H1 (cell line): ENCODE data around the gene MBLAC2. TPM values are rescaled to one million over a fixed set of nuclear protein-coding genes. Genes with fewer than 3 reads are reported as not detected.

ENCODE experiments used
- CTCF ChIA-PET: fragments of 300-600 bp; sonication (Branson Sonifier 250); formaldehyde crosslinking; loops from one replicate; lab custom pipeline; 2021; ENCODE audit not compliant: partially characterized antibody; lab: Charles Lee
- POLR2A ChIA-PET: fragments of 300-600 bp; sonication (Branson Sonifier 250); formaldehyde crosslinking; loops from one replicate; lab custom pipeline; 2021; ENCODE audit warnings: inconsistent platforms; ENCODE audit not compliant: partially characterized antibody; lab: Charles Lee
- DNase-seq, 2 experiments: peaks; one replicate each; pipeline versions ENCODE4 v3.0.0 to v3.0.0-alpha.2; 2010 to 2022; ENCODE audit warnings: low spot score in 2 of 2, low read depth in 1 of 2, mixed read lengths in 1 of 2
- FAIRE-seq: peaks from 2 replicates; lab custom pipeline; 2011; peaks lifted over from hg19 to GRCh38; lab: Jason Lieb, UNC
- H2AFZ ChIP-seq: 2 replicates; pipeline ENCODE4 v1.8.1; 2012; ENCODE audit warnings: low read length, inconsistent platforms
- H2AK5ac ChIP-seq: 2 replicates; pipeline ENCODE4 v1.6.1; 2013; ENCODE audit warnings: low read depth, low read length
- H2BK120ac ChIP-seq: replicated peaks from 2 replicates; pipeline ENCODE3; 2013; ENCODE audit warnings: low read depth, low read length, inconsistent platforms
- H2BK12ac ChIP-seq: 2 replicates; pipeline ENCODE4 v1.6.1; 2013; ENCODE audit warnings: low read depth, low read length
- H2BK15ac ChIP-seq: 2 replicates; pipeline ENCODE4 v1.6.1; 2013; ENCODE audit warnings: low read length
- H2BK20ac ChIP-seq: 2 replicates; pipeline ENCODE4 v1.6.1; 2013; ENCODE audit warnings: low read length
- H2BK5ac ChIP-seq: 2 replicates; pipeline ENCODE4 v1.6.1; 2013; ENCODE audit warnings: low read depth, low read length
- H3K14ac ChIP-seq: 2 replicates; pipeline ENCODE4 v1.6.1; 2013; ENCODE audit warnings: inconsistent platforms; ENCODE audit not compliant: insufficient read length
- H3K18ac ChIP-seq: 2 replicates; pipeline ENCODE4 v1.6.1; 2013; ENCODE audit warnings: low read length; ENCODE audit errors: extremely low read depth
- H3K23ac ChIP-seq: 2 replicates; pipeline ENCODE4 v1.6.1; 2013; ENCODE audit warnings: inconsistent platforms; ENCODE audit not compliant: insufficient read length
- H3K23me2 ChIP-seq: 2 replicates; pipeline ENCODE4 v1.6.1; 2013; ENCODE audit warnings: low read depth, low read length
- H3K27ac ChIP-seq: 2 replicates; pipeline ENCODE4 v1.6.1; 2011; ENCODE audit warnings: low read depth, low read length, inconsistent platforms
- H3K27me3 ChIP-seq, 4 experiments: replicated peaks in 1 of 4; 1 replicate in 1 of 4; 2 replicates in 3 of 4; pipeline versions ENCODE4 v1.6.1 to v1.8.1; 2011 to 2013; ENCODE audit warnings: low read length in 3 of 4, mild to moderate bottlenecking in 3 of 4, inconsistent platforms in 2 of 4, mixed read lengths in 2 of 4, moderate library complexity in 1 of 4; ENCODE audit not compliant: control insufficient read depth in 3 of 4, insufficient read depth in 3 of 4; ENCODE audit errors: extremely low read depth in 1 of 4
- H3K36me3 ChIP-seq, 4 experiments: 2 replicates each; pipeline versions ENCODE4 v1.6.1 to v1.8.1; 2011 to 2013; ENCODE audit warnings: mild to moderate bottlenecking in 4 of 4, low read length in 3 of 4, moderate library complexity in 2 of 4, control low read depth in 1 of 4, inconsistent platforms in 1 of 4; ENCODE audit not compliant: insufficient read depth in 4 of 4, control insufficient read depth in 2 of 4
- H3K4ac ChIP-seq: replicated peaks from 2 replicates; pipeline ENCODE3; 2013; ENCODE audit warnings: low read length, low read depth, mixed read lengths, inconsistent platforms; ENCODE audit not compliant: insufficient read length
- H3K4me1 ChIP-seq, 4 experiments: replicated peaks in 1 of 4; 1 replicate in 1 of 4; 2 replicates in 3 of 4; pipeline versions ENCODE4 v1.6.1 to v1.8.1; 2011 to 2013; ENCODE audit warnings: low read length in 3 of 4, inconsistent platforms in 2 of 4, mixed read lengths in 1 of 4; ENCODE audit not compliant: insufficient read depth in 4 of 4, control insufficient read depth in 3 of 4
- H3K4me2 ChIP-seq, 2 experiments: 2 replicates each; pipeline versions ENCODE4 v1.6.1 to v1.8.1; 2011 to 2013; ENCODE audit warnings: low read depth in 2 of 2, low read length in 2 of 2, control low read depth in 1 of 2, inconsistent platforms in 1 of 2, mild to moderate bottlenecking in 1 of 2; ENCODE audit not compliant: insufficient read depth in 1 of 2
- H3K4me3 ChIP-seq, 4 experiments: fragments of 200-600, 300-600 bp in 1 of 4; sonication (generic), shearing (Covaris generic), sonication (Bioruptor Twin) in 1 of 4; 2 replicates each; pipeline versions ENCODE4 v1.5.1 to v1.8.1; 2011 to 2016; ENCODE audit warnings: low read length in 4 of 4, low read depth in 3 of 4, control low read depth in 2 of 4, inconsistent platforms in 2 of 4, mild to moderate bottlenecking in 2 of 4, mixed read lengths in 1 of 4, moderate library complexity in 1 of 4; ENCODE audit not compliant: insufficient read depth in 2 of 4; ENCODE audit errors: extremely low read depth in 1 of 4
- H3K56ac ChIP-seq: replicated peaks from 2 replicates; pipeline ENCODE3; 2013; ENCODE audit warnings: low read depth, mild to moderate bottlenecking, mixed read lengths, low read length, inconsistent platforms; ENCODE audit not compliant: insufficient read length
- H3K79me1 ChIP-seq: 2 replicates; pipeline ENCODE4 v1.6.1; 2013; ENCODE audit warnings: low read depth, low read length, control low read depth
- H3K79me2 ChIP-seq, 2 experiments: 2 replicates each; pipeline versions ENCODE4 v1.6.1 to v1.8.1; 2012 to 2013; ENCODE audit warnings: low read length in 2 of 2, mild to moderate bottlenecking in 2 of 2, inconsistent platforms in 1 of 2; ENCODE audit not compliant: insufficient read depth in 2 of 2, control insufficient read depth in 1 of 2
- H3K9ac ChIP-seq, 4 experiments: replicated peaks in 1 of 4; 1 replicate in 1 of 4; 2 replicates in 3 of 4; pipeline versions ENCODE4 v1.6.1 to v1.8.1; 2011 to 2013; ENCODE audit warnings: low read depth in 3 of 4, low read length in 3 of 4, control low read depth in 2 of 4, mild to moderate bottlenecking in 2 of 4, moderate library complexity in 2 of 4, inconsistent platforms in 1 of 4; ENCODE audit errors: extremely low read depth in 1 of 4
- H3K9me3 ChIP-seq, 2 experiments: 2 replicates each; pipeline versions ENCODE4 v1.6.1 to v1.8.1; 2012 to 2013; ENCODE audit warnings: mild to moderate bottlenecking in 2 of 2, moderate library complexity in 2 of 2, control low read depth in 1 of 2, inconsistent platforms in 1 of 2, low read depth in 1 of 2, low read length in 1 of 2, mixed read lengths in 1 of 2; ENCODE audit not compliant: insufficient read depth in 2 of 2
- H4K20me1 ChIP-seq, 2 experiments: replicated peaks in 1 of 2; 2 replicates each; pipeline versions ENCODE3 to v1.8.1; 2011 to 2013; ENCODE audit warnings: inconsistent platforms in 2 of 2, low read length in 2 of 2, mild to moderate bottlenecking in 1 of 2; ENCODE audit not compliant: insufficient read depth in 2 of 2, control insufficient read depth in 1 of 2
- H4K5ac ChIP-seq: 2 replicates; pipeline ENCODE4 v1.6.1; 2013; ENCODE audit warnings: low read length, low read depth, mixed read lengths, inconsistent platforms; ENCODE audit not compliant: insufficient read length
- H4K8ac ChIP-seq: 2 replicates; pipeline ENCODE4 v1.8.0; 2013; ENCODE audit warnings: mild to moderate bottlenecking, moderate library complexity, low read length, inconsistent platforms; ENCODE audit not compliant: insufficient read depth; ENCODE audit errors: extremely low read depth
- H4K91ac ChIP-seq: replicated peaks from 2 replicates; pipeline ENCODE3; 2013; ENCODE audit warnings: low read length, mixed read lengths, inconsistent platforms; ENCODE audit not compliant: insufficient read length
- ATF3 ChIP-seq: IDR thresholded peaks from 2 replicates; pipeline ENCODE4 v1.6.1; 2011; ENCODE audit warnings: low read depth, mild to moderate bottlenecking, low read length; ENCODE audit not compliant: insufficient read depth
- CREB1 ChIP-seq: IDR thresholded peaks from 2 replicates; pipeline ENCODE4 v1.6.1; 2012; ENCODE audit warnings: inconsistent platforms
- KDM1A ChIP-seq: fragments of 200-600, 300-600 bp; sonication (generic); IDR thresholded peaks from 2 replicates; pipeline ENCODE4 v1.7.1; 2016; ENCODE audit warnings: mild to moderate bottlenecking, low read length, borderline replicate concordance
- NRF1 ChIP-seq: IDR thresholded peaks from 2 replicates; pipeline ENCODE4 v1.6.1; 2011; ENCODE audit warnings: mild to moderate bottlenecking, low read depth, low read length, improper control_type of control experiment
- RBBP5 ChIP-seq: IDR thresholded peaks from 2 replicates; pipeline ENCODE4 v1.7.1; 2012; ENCODE audit warnings: low read depth, mild to moderate bottlenecking, inconsistent platforms, low read length, moderate library complexity, borderline replicate concordance
- SAP30 ChIP-seq: fragments of 300-600 bp; sonication (generic); IDR thresholded peaks from 2 replicates; pipeline ENCODE4 v1.7.1; 2012; ENCODE audit warnings: low read length, moderate library complexity, mild to moderate bottlenecking, inconsistent platforms; ENCODE audit not compliant: insufficient read depth, insufficient replicate concordance
- SP2 ChIP-seq: IDR thresholded peaks from 2 replicates; pipeline ENCODE4 v1.6.1; 2012; ENCODE audit warnings: mild to moderate bottlenecking, low read length, inconsistent platforms
- SP4 ChIP-seq: IDR thresholded peaks from 2 replicates; pipeline ENCODE4 v1.6.1; 2012; ENCODE audit warnings: low read length, inconsistent platforms
- USF2 ChIP-seq: IDR thresholded peaks from 2 replicates; pipeline ENCODE4 v1.6.1; 2011; ENCODE audit warnings: low read length, improper control_type of control experiment
- polyA plus RNA-seq, 7 experiments: library from polyadenylated mRNA; depleted of rRNA in 3 of 7; stranded (reverse) in 5 of 7; unstranded in 2 of 7; fragments of >200 nt in 5 of 7; fragments of 200-250 nt in 2 of 7; gene quantifications; 1 replicate in 5 of 7; 2 replicates in 1 of 7; 4 replicates in 1 of 7; pipeline versions ENCODE4 v1.2.1 to v1.2.3, GENCODE V29; 2011 to 2013; ENCODE audit warnings: missing spikeins in 2 of 7, mixed read lengths in 2 of 7
- total RNA-seq: library from RNA; stranded (reverse); fragmentation: NEBNext Ultra II Directional; extraction: Animal tissue kit (Norgen Biotek cat#: 25700); gene quantifications from 2 replicates; pipeline ENCODE4 v1.2.1, GENCODE V29; 2021

Gene MBLAC2
- total and polyA plus RNA-seq, 2 of the 8 experiments (the other 6 are each of a cell fraction or from before 2014, with no cell fraction given) = 2.8 to 6.7 TPM

- no peak overlapping the region for H2BK20ac ChIP-seq
- no peak overlapping the region for H3K27ac ChIP-seq
- no peak overlapping the region for H4K91ac ChIP-seq
- FAIRE-seq (no peak), DNase-seq (no peak)
- no peaks in the 10 kb centered on the region for H4K20me1 ChIP-seq
- H2BK12ac ChIP-seq = no peak overlapping the region
- H3K9ac ChIP-seq = no peak overlapping the region
- H3K4me1 ChIP-seq = no peaks in the 10 kb centered on the region
- no peak overlapping the region for H2BK120ac ChIP-seq
- H3K23me2 ChIP-seq = no peaks in the 10 kb centered on the region
- H2AK5ac ChIP-seq = no peak overlapping the region
- TF ChIP-seq CREB1 = no peak
- no peak for TF ChIP-seq NRF1
- no peak for TF ChIP-seq SP2
- TF ChIP-seq KDM1A = no peak
- no peak for TF ChIP-seq ATF3
- no peak for TF ChIP-seq SAP30
- TF ChIP-seq RBBP5 = no peak
- no peak for TF ChIP-seq SP4
- no peak for TF ChIP-seq USF2
- no peak overlapping the region for H2BK15ac ChIP-seq
- no peak overlapping the region for H3K23ac ChIP-seq
- H3K4ac ChIP-seq = no peak overlapping the region
- ChIA-PET CTCF (interaction anchor here (0.6 to 4.1 kb wide), 13 partner anchors 9 to 1710 kb away, joined by 3 to 29 read pairs (median 4); no protein-coding TSS in a partner anchor), POLR2A (interaction anchor here (1.7 kb wide), 1 partner anchor 27 kb away, joined by 6 read pairs; the partner anchor contains the start of gene CETN3)
- H3K56ac ChIP-seq = no peak overlapping the region
- H3K79me1 ChIP-seq = no peaks in the 10 kb centered on the region
- no peak overlapping the region for H3K4me2 ChIP-seq
- no peak overlapping the region for H2AFZ ChIP-seq
- no peaks in the 10 kb centered on the region for H3K36me3 ChIP-seq
- H4K8ac ChIP-seq = no peak overlapping the region
- H3K14ac ChIP-seq = no peak overlapping the region
- no peak overlapping the region for H3K4me3 ChIP-seq
- H3K18ac ChIP-seq = no peak overlapping the region
- H3K9me3 ChIP-seq = no peaks in the 10 kb centered on the region
- H4K5ac ChIP-seq = no peak overlapping the region
- H3K79me2 ChIP-seq = no peaks in the 10 kb centered on the region
- no peaks in the 10 kb centered on the region for H3K27me3 ChIP-seq
- H2BK5ac ChIP-seq = no peak overlapping the region
Observed at GRCh38 chr5:90437663-90438062, 36.9 kb downstream of the MBLAC2 start.
